HG03575 (cell line): ENCODE results near the gene MARCKSL1.

ENCODE experiments used
- ATAC-seq: cut with Tn5 transposase; IDR thresholded peaks from one replicate; pipeline ENCODE4 v1.9.1; 2021; ENCODE audit not compliant: unreplicated experiment, insufficient number of reproducible peaks, low FRiP score; ENCODE audit errors: extremely low read depth

MARCKSL1 gene

DNA sequence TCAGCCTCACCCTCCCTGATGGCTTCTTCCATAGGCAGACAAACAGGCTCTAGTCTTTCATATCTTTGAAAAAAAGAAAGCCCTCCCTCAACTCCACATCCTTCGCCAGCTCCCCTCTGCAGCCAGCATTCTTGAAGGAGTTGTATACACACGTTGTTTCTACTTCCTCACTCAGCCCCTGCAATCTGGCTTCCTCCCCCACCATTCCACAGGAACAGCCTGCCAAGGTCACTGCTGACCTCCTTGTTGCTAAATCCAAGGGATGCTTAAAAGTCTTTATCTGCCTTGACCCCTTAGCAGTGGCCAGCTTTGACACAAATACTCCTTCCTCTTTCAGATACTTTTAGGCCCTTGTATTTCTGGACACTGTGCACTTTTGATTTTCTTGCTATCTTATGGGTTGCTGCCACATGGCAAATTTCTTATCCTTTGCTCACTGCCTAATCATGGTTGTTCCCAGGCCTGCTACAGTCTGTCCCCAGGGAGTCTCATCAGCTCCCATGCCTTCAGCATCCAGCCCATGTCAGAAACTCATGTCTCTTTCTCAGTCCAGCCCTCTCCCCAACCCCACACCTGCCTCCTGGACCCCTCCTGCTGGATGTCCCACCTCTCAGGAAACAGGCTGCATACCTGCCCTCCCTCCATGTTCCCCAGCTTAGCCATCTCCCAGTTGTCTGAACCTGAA, 18.0 kb upstream of the MARCKSL1 start:
- ATAC-seq: no peak

DNA sequence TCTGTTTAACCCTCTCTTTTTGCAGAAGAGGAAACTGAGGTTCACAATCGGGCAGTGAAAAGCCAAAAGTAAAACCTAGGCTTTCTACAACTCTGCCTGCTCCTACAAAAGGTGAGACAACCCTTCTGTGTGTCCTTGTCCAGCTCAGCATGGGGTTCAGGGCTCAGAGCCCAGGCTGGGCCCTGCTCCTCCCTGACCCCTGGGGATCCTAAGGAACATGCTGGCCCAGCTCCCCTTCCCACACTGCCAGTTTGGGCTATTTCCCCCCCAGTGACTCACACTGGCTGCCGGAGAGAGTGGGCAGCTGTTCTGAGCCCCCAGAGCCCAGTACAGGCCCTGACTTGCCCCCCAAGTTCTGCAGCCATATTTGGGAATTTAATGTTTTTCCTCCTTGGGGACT, 17.4 kb upstream of the MARCKSL1 start:
- ATAC-seq: no peak

DNA sequence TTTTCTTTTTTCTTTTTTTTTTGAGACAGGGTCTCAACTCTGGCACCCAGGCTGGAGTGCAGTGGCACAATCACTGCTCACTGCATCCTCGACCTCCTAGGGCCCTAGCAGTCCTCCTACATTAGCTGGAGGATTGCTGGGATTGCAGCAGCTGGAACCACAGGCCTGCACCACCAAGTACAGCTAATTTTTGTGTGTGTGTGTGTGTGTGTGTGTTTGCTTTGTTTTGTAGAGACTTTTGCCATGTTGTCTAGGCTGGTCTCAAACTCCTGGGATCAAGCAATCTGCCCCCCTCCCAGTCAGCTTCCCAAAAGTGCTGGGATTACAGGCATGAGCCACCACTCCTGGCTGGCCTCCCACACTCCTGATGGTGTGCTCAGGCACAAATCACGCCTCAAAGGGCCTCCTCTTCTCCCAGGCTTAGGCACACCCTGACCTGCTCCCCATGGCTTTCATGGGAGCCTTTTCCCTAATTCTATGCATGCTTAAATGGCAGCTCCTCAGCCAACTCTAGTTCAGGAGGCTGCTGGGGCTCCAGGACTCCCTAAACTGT, 16.9 kb upstream of the MARCKSL1 start:
- no peak for ATAC-seq

DNA sequence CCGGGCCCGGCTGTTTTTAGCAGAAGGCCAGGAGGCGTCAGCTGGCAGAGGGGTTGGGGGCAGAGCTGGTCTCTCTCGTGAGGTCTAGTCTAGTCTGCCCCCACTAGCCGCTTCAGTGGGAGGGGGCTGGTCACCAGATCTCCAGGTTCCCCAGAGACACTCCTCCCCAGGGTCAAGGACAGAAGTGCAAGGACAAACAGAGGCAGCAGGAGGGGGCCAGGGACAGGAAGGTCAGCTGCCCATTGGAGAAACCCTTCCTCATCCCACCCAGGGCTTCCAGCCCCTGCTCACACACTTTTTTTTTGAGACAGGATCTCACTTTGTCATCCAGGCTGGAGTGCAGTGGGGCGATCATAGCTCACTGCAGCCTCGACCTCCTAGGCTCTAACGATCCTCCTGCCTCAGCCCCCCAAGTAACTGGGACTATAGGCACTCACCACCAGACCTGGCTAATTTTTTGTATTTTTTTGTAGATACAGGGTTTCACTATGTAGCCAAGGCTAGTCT, 16.3 kb upstream of the MARCKSL1 start:
- no peak for ATAC-seq

DNA sequence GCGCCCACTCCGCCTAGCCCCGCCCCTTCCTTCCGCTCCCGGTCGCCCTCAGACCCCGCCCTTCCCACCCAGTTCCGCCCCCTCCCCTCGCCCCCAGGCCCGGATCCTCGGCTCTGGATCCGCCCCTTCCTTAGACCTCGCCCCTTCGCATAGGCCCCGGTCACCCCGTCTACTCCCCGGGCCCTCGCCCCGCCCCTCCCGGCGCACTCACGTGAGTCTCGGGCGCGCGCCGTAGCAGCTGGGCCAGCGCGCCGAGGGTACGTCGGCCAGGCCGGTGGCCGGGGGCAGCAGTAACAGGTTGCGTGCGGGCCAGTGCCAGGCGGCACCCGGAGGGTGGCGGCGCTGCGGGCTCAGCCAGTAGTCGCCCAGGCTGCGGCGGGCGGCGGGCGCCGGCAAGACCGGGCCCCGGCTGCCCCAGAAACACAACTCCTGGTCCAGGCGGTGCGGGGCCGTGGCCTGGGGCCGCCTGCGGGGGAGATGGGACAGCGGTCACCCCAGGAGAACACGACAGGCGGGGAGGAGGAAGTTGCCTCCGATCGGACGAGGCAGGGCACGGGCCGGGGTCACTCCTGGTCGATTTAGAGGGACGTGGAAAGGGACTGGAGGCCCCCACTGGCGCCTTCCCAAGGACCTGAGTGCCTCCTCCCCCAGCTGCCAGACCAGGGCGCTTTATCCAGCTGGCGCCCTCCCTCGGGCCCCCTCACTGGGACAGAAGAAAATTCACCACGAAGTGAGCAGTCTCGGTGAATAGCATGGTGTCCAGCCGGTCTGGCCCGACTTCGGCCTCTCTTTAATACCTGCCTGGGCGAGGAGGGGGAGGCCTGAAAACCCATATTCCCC, 15.6 kb upstream of the MARCKSL1 start:
- no peak for ATAC-seq

DNA sequence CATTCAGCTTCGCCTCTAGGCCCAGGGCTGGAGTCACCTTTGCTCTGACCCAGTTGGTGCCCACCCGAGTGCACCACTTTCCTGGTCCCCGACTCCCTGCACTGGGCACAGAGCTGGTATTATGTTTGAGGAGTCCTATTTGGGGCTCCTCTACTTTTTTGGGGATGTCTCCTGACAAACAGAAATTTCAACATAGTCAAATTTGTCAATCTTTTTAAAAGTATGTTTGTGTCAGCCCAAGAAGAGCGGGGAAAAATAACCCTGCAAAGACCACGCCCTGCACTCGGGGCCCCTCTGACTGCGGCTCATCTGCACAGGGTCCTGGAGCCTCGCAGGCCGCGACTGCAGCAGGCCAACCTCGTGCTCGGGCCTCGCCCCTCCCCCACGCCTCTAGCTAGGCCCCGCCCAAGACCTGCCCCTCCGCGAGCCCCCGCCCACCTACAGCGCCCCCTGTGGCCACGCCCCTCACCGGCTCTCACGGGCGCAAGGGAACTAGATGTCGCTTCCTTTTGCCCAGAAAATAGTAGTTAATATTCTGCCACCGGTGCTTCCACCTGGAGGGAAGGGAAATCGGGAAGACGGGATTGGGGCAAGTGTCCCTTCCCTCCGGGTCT, 14.9 kb upstream of the MARCKSL1 start:
- no peak for ATAC-seq

DNA sequence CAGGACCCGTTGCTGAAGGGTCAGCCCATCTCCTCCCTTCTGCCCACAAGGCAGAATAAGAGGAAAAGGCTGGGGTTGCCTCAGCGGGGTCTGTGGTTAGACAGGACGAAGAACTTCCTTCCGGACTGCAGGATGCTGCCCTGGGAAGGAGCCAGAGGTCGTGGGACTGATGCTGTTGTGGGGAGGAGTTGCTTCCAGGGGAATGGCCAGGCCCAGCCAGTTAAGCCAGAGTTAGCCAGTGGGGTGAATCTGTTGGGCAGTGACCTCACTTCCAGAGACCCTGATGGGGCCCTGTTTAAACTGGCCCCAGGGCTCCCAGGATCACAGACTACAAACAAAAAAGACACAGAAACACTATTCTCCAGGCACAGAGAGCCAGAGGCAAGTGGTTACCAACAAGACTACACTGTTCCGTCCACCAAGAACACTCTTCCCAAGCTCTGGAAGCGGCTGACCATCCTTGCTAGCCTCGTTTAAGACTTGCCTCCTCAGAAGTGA, 13.2 kb upstream of the MARCKSL1 start:
- no peak for ATAC-seq

DNA sequence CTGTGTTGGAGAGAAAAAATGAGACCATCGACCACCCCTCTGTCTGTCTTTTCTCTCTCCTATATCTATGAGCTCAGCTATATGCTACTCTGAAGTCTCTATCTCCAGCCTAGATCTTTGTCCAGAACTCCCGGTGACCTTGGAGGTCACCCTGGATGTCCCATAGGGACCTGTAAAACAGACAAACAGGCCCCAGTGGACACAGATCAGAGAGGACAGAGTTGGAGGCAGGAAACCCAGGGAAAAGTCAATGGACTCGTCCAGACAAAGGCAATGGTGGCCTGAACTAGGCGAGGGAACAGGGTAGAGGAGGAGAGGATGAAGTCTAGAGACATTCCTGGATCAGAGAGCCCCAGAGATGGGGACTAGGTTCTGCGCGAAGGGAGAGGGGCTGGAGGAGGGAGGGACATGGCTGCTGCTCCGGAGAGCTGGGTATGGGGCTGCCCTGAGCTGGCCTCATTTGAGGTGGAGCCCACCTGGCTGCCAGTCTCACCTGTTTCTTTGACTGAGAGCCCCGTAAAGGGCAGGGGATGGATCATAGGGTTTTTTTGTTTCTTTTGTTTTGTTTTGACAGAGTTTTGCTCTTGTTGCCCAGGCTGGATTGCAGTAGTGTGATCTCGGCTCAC, 10.6 kb upstream of the MARCKSL1 start:
- no peak for ATAC-seq

DNA sequence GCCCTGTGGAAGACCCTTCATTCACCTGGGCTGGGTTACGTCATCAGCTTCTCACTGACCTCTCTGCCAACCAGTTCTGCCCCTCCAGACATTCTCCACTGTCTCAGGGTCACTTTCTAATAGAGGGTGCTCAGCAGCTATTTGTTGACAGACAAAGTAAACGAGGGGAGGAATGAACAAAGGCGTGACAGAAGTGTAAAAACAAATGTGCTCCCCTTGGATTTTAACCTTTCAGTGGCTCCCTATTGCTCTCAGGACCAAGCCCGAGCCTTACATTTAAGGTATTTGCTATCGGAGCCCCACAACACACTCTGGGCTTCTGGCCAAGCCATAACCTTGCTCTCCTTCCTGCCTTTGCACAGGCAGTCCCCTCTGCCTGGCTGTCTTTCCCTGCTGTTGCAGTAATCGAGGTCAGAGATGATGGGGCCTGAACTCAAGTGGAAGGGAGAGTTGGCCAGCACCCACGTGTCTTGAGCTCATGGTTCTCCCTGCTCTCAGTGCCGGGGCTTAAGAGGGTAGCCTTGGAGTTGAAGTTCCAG, 9.3 kb upstream of the MARCKSL1 start:
- ATAC-seq: no peak

DNA sequence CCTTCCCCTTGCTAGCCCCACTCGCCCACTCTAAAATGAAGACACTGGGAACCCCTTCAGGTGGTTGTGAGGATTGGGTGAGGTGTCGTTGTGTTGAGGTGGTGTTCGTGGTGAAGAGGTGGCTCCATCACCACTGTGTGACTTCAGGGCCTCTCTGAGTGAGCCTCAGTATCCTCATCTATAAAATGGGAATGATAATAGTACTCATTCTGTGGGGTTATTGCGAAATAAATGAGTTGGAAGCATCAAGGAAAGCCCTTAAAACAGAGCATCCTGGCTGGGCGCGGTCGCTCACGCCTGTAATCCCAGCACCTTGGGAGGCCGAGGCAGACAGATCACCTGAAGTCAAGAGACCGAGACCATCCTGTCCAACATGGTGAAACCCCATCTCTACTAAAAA, 6.7 kb upstream of the MARCKSL1 start:
- no peak for ATAC-seq

DNA sequence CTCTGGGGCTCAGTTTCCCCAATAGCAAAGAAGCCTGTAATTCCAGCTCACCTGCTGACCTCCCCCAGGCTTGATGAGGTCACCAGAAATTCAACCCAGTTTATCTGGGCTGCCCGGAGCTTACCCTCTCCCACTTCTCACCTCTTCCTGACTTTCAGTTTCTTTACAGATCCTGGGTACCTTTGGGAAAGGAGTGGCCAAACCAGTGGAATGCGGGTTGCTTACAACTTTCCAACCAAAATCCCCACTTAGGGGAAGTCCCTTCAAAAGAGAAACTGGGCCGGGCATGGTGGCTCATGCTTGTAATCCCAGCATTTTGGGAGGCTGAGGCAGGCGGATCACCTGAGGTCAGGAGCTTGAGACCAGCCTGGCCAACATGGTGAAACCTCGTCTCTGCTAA, 5.9 kb upstream of the MARCKSL1 start:
- no peak for ATAC-seq

DNA sequence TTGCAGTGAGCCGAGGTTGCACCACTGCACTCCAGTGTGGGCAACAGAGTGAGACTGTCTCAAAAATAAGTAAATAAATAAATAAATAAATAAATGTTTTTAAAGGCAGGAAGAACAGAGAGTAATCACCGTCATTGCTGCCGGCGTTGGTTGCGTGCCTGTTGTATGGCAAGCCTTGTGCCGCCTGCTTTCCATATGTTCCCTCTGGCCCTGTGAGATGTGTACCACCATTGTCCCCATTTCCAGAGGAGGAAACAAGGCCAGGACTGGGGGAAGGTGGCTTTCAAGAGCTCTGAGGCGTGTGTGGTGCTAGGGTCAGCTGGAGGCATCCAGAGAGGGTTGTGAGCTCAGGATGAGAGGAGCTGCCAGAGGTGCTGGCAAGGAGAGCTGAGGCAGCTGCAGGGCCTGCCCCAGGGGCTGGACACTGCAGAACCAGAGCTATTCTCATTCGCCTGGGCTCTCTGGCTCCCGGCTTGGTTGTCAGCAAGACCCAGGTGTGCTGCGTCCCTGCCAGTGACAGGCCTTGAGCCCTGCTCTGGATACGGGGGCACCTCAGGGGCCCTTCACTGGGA, 5.2 kb upstream of the MARCKSL1 start:
- ATAC-seq: no peak

DNA sequence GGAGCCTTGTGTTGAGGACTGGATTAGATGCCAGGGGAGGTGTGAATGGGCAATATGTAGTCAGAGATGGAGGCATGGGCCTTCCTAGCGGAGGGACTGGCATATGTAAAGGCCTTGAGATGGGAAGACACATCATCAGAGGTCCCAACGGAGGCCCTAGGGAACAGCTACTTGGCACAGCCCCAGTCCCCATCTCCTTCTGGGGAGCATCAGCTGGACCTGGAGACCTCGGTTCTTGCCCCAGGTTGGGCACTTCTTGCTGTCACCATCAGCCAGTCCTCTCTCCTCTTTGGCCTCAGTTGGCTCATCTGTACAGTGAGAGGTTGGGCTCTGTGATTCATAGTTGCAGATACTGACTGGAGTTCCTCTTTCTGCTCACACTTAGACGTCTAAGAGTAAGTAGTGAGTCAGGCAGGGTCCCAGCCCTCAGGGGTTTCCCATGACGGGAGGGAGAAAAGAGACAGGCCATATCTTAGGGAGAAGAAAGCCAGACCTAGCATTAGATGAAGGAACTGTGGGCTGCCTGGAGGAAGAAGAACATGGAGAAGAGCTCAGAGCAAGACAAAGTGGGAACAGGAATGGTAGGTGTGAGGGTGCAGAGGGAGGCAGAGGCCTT, 3.4 kb upstream of the MARCKSL1 start:
- no peak for ATAC-seq

DNA sequence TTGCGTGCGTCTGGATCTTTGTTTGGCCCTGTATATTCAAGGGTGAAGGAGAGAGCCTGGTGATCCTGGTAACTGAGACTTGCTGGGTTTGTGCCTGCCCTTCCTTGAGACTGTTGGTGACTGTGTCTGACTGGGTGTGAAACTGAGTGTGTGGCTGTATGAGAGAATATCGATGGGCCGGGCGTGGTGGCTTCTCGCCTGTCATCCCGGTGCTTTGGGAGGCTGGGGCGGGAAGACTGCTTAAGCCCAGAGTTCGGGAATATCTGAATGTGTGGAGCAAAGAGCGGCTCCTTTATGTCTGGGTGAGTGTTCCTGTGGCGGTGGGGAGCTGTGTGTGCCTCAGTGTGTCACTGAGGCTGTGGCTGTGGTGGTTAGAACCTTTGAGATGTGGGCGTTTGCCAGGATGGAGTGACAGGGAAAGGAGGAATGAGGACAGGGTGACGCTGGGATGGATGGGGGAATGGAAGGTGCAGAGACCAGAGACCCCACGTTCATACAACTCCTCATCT, 2.7 kb upstream of the MARCKSL1 start:
- ATAC-seq: no peak

DNA sequence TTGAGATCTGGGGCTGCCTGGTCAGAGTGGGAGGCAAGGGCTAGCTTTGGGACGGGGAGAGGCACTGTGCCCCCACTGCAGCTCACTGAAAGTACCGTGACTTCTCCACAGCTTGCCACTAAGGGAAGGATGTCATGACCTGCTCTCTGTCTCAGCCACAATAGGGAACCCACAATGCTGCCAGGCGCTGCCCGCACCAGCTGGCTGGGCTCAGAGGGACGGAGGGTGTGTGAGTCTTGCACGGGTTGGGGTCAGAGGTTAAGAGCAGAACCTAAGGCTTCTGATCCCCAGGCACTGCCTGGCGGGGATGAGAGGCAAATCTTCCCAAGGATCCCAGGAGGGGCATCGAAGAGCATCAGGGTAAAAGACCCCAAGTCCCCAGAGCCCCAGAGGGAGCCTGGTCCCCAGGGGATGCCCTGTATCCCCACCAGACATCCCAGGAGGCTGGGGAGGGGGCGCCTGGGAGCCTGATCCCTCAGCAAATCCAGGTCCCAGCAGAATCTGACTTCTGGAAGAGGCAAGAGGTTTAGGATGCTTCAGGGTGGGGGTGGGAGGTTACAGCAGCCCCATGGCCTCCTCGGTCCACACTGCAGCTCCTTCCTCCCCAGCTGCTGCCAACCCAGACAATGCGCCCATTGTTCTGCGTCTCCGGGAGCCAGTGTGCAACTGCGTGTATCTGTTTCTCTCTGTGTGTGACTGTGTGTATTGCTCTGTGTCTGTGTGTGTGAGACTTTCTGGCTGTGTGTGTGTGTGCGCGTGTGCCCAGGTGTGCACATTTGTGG, 2.0 kb upstream of the MARCKSL1 start:
- ATAC-seq: no peak

DNA sequence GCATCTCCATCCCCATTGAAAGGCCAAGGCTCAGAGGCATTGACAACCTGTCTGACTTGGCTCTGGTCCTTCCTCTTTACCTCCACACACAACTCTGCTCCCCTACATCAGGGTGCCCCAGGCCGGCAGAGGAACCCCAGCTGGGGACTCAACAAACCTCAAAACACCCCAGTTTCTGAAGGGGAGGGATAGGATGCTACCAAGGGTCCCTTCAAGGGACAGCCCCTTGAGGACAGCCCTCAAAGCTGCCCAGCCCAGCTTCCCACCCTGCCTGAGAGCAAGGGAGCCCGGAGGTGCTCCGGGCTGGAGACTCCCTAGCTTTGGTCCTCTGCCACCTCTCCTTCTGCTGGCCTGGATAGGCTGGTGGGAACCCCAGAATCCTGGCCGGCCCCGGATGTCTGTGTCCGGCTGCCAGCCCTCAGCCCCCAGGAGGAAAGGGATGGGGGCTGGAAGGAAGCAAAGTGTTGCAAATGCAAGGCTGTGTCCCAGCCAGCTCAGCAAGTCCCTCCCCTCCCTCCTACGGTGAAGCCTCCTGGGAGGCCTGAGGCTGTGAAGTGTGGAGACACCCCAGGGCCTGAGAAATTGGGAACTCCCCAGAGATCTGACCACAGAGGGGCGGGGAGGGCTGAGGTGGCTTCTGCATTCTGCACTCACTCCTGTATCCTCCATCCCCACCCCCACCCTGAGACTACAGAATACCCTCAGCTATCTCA, 1.1 kb upstream of the MARCKSL1 start:
- no peak for ATAC-seq

DNA sequence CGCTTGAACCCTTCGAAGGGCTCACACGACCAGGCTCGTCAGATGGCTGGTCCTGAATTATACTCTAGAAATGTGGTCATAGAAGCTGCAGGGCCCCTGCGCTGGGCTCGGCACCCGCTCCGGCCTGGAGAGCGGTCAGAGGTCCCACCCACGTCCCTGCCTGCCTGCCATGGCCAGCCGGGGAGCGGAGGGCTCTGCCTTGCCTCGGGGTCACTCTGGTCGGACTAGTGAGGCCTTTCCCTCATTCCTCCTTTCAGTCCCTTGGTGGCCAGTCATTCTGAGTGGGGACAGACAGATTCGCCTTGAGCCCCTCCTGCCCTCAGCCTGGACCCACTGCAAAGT, 529 bp upstream of the MARCKSL1 start:
- no peak for ATAC-seq
